PC-9 (cell line): Measurements from ENCODE around the gene NXNL2. TPM values are rescaled to one million over a fixed set of nuclear protein-coding genes. Genes with fewer than 3 reads are reported as not detected.

Experiments used
- BruUV-seq: library from RNA; stranded (reverse); fragments of 400-500 nt; replicated peaks from 2 replicates; lab custom pipeline; 2021; lab: Mats Ljungman, UMichigan
- CTCF ChIA-PET: fragments of 300-600 bp; sonication (Branson Sonifier 250); formaldehyde crosslinking; loops from one replicate; lab custom pipeline; 2022; ENCODE audit warnings: antibody characterized with exemption; lab: Charles Lee
- POLR2A ChIA-PET: fragments of 300-600 bp; sonication (Branson Sonifier 250); formaldehyde crosslinking; loops from one replicate; lab custom pipeline; 2022; ENCODE audit warnings: antibody characterized with exemption; ENCODE audit not compliant: unreplicated experiment; lab: Charles Lee
- DNase-seq, 2 experiments: peaks; one replicate each; pipeline versions ENCODE4 v3.0.0 to v3.0.0-alpha.2; 2015 to 2022; ENCODE audit warnings: mixed read lengths in 1 of 2
- H2AFZ ChIP-seq: fragments of 200-600 bp; sonication (generic); 2 replicates; pipeline ENCODE4 v1.8.1; 2017; ENCODE audit warnings: antibody characterized with exemption
- H3F3A ChIP-seq: fragments of 200-600 bp; sonication (generic); 2 replicates; pipeline ENCODE4 v1.8.1; 2017; ENCODE audit warnings: antibody characterized with exemption, mild to moderate bottlenecking, low read depth; ENCODE audit not compliant: insufficient read depth
- H3K27ac ChIP-seq: fragments of 200-600 bp; sonication (generic); 2 replicates; pipeline ENCODE4 v1.6.1; 2016; ENCODE audit warnings: mixed run types
- H3K27me3 ChIP-seq: fragments of 200-600 bp; sonication (generic); 2 replicates; pipeline ENCODE4 v1.6.1; 2016; ENCODE audit warnings: low read depth, mixed run types; ENCODE audit not compliant: insufficient read depth
- H3K36me3 ChIP-seq: fragments of 200-600 bp; sonication (generic); 2 replicates; pipeline ENCODE4 v1.6.1; 2016; ENCODE audit warnings: low read depth, mixed run types
- H3K4me1 ChIP-seq: fragments of 200-600 bp; sonication (generic); replicated peaks from 2 replicates; pipeline ENCODE4 v1.6.1; 2016; ENCODE audit warnings: mixed run types; ENCODE audit not compliant: insufficient read depth
- H3K4me2 ChIP-seq: fragments of 200-600 bp; sonication (generic); 2 replicates; pipeline ENCODE4 v1.6.1; 2017; ENCODE audit warnings: mixed run types
- H3K4me3 ChIP-seq: fragments of 200-600 bp; sonication (generic); 2 replicates; pipeline ENCODE4 v1.6.1; 2016; ENCODE audit warnings: mixed run types
- H3K79me2 ChIP-seq: fragments of 200-600 bp; sonication (generic); 2 replicates; pipeline ENCODE4 v1.6.1; 2017; ENCODE audit warnings: low read depth, mixed run types
- H3K9me2 ChIP-seq: fragments of 200-600 bp; sonication (generic); 2 replicates; pipeline ENCODE4 v1.8.1; 2017; ENCODE audit warnings: mild to moderate bottlenecking; ENCODE audit not compliant: insufficient read depth
- H3K9me3 ChIP-seq: fragments of 200-600 bp; sonication (generic); 2 replicates; pipeline ENCODE4 v1.8.1; 2016; ENCODE audit warnings: low read depth; ENCODE audit not compliant: insufficient read depth
- H4K20me1 ChIP-seq: fragments of 200-600 bp; sonication (generic); 2 replicates; pipeline ENCODE4 v1.8.1; 2017; ENCODE audit not compliant: insufficient read depth
- CTCF ChIP-seq: fragments of 200-600 bp; sonication (generic); conservative IDR thresholded peaks from 2 replicates; pipeline ENCODE4 v1.6.1; 2017; ENCODE audit warnings: mixed run types, antibody characterized with exemption, mild to moderate bottlenecking, moderate library complexity
- EZH2 ChIP-seq: fragments of 200-600 bp; sonication (generic); IDR thresholded peaks from 2 replicates; pipeline ENCODE4 v1.8.0; 2017; ENCODE audit warnings: antibody characterized with exemption, low read depth
- intact Hi-C: fragments of 100-400 bp; cut with micrococcal nuclease; formaldehyde crosslinking; loops from one replicate; pipeline ENCODE4 v1.10.0; 2022; ENCODE audit not compliant: unreplicated experiment
- total RNA-seq: library from RNA; stranded (reverse); gene quantifications from 2 replicates; pipeline ENCODE4 v1.2.3, GENCODE V29; 2021

Gene NXNL2
- total RNA-seq, 1 experiment from 2014 or later: 5.5 TPM

DNA sequence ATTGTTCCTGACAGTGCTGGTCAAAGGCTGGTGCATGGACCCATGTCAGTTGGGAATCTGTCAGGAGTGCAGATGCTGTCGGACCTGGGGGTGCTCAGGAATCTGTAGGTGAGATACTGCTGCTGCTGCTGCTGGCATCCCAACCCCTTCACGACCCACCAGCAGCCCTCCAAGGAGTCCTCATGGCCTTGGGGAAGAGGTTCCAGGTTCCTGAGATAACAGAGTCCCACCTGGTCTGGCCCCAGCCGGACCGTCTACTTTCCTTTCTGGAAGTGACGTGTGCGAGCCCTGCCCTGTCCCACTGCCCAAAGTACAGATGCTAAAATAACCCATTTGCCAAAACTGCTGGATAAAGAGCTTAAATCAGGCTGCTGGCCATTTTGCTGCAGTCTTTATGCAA, 4.3 kb downstream of the NXNL2 start:
- intact Hi-C loops: no loop called here
- TF ChIP-seq CTCF (no peak), EZH2 (no peak)
- H3K4me1 ChIP-seq: peaks cover 8% of the 10 kb centered on the region; the same call in 1 of the 2 replicates
- POLR2A ChIA-PET: no interaction called here
- no peaks in the 10 kb centered on the region for H3K79me2 ChIP-seq
- H3K27me3 ChIP-seq: no peaks in the 10 kb centered on the region
- no peaks in the 10 kb centered on the region for H3K36me3 ChIP-seq
- H3K9me2 ChIP-seq: no peaks in the 10 kb centered on the region
- H3K27ac ChIP-seq: no peak overlapping the region
- DNase-seq: no peak
- H4K20me1 ChIP-seq: no peaks in the 10 kb centered on the region
- no peak overlapping the region for H3K4me2 ChIP-seq
- H3K9me3 ChIP-seq: no peaks in the 10 kb centered on the region
- CTCF ChIA-PET: interaction anchor here (0.5 kb wide), 1 partner anchor 1021 kb away, joined by 4 read pairs; no protein-coding TSS in a partner anchor
- BruUV-seq: no TSS peak
- no peak overlapping the region for H2AFZ ChIP-seq
- no peak overlapping the region for H3K4me3 ChIP-seq
- H3F3A ChIP-seq: no peaks in the 10 kb centered on the region

- H3F3A ChIP-seq: no peaks in the 10 kb centered on the region
- ChIA-PET POLR2A (no interaction called here), CTCF (no interaction called here)
Measured at GRCh38 chr9:88540251-88540763, 5.3 kb downstream of the NXNL2 start.

GRCh38 chr9:88544245-88544644, 9.3 kb downstream of the NXNL2 start:
- H3K27ac ChIP-seq: no peak overlapping the region
- intact Hi-C loops: no loop called here
- TF ChIP-seq EZH2 (no peak), CTCF (no peak)
- no peaks in the 10 kb centered on the region for H3K36me3 ChIP-seq
- H3F3A ChIP-seq: no peaks in the 10 kb centered on the region
- H3K9me3 ChIP-seq: no peaks in the 10 kb centered on the region
- H2AFZ ChIP-seq: no peak overlapping the region
- no peaks in the 10 kb centered on the region for H3K79me2 ChIP-seq
- POLR2A ChIA-PET: no interaction called here
- H4K20me1 ChIP-seq: no peaks in the 10 kb centered on the region
- H3K27me3 ChIP-seq: no peaks in the 10 kb centered on the region
- H3K4me2 ChIP-seq: no peak overlapping the region
- CTCF ChIA-PET: no interaction called here
- H3K4me1 ChIP-seq: no peaks in the 10 kb centered on the region
- H3K9me2 ChIP-seq: no peaks in the 10 kb centered on the region
- no TSS peak for BruUV-seq
- no peak for DNase-seq
- H3K4me3 ChIP-seq: no peak overlapping the region

More at GRCh38 chr9:88540251-88540763, 5.3 kb downstream of the NXNL2 start:
- TF ChIP-seq EZH2 (no peak), CTCF (no peak)
- Histone ChIP-seq H3K9me3 (no peaks in the 10 kb centered on the region), H2AFZ (no peak overlapping the region), H3K4me2 (no peak overlapping the region), H3K79me2 (no peaks in the 10 kb centered on the region), H3K4me3 (no peak overlapping the region), H3K9me2 (no peaks in the 10 kb centered on the region), H3K27me3 (no peaks in the 10 kb centered on the region), H3K27ac (no peak overlapping the region), H3K36me3 (no peaks in the 10 kb centered on the region), H4K20me1 (no peaks in the 10 kb centered on the region), H3K4me1 (peaks cover 8% of the 10 kb centered on the region; the same call in 1 of the 2 replicates)
- intact Hi-C loops: no loop called here
- DNase-seq: no peak
- no TSS peak for BruUV-seq
